ENCODE data around the gene CFAP91.

Gene CFAP91

GRCh38 chr3:119702530-119703527, at the start of gene CFAP91:
Gene CFAP91 (plus strand): TSS chr3:119703022. CDS start chr3:119703099, 77 bp downstream.
- peak; percentile 82 for DNase-seq (ENCODE audit: low read depth in 2 of 2)

- no peak for DNase-seq (ENCODE audit: low read depth in 2 of 2)
Observed at GRCh38 chr3:119653876-119654275, 48.9 kb upstream of the CFAP91 start.

GRCh38 chr3:119657887-119658702, 44.7 kb upstream of the CFAP91 start:
- no peak for DNase-seq (ENCODE audit: low read depth in 2 of 2)

GRCh38 chr3:119658994-119659393, 43.8 kb upstream of the CFAP91 start:
- no peak for DNase-seq (ENCODE audit: low read depth in 2 of 2)

DNA sequence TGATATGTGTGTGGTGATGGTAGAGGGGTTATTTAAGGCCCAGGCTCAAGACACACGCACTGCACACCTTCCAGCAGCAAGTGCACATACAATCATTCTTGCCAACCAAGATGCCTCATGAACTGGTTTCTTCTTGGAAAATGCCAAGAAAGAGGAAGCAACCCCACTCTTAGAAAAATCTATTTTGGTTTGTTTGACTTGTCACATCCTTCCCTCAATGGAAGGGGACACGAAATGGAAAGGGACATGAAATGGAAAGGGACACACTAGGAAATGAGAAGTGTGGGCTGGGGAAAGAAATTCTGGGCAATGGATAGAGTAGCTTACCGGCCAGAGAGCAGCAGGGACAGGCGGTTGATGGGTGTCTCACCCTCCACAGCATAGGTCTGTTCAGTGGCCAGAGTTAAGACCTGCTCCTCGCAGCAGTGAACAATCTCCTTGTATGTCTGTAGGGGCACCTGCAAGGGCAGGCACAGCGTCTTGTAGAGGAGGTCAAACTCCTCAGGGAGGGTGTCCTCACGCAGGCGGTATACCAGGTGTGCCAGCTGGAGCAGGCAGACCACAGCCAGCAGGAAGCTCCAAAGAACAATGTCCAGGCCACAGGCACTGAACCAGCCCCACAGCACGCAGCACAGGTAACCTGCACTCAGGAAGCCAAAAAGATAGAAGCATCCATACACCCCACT, 43.1 kb upstream of the CFAP91 start:
- DNase-seq (ENCODE audit: low read depth in 2 of 2), result no peak

GRCh38 chr3:119660474-119661440, 42.1 kb upstream of the CFAP91 start, which contains the start of gene POPDC2:
Gene POPDC2 (minus strand): TSS chr3:119660589. CDS start chr3:119660423, 166 bp downstream.
- no peak for DNase-seq (ENCODE audit: low read depth in 2 of 2)

GRCh38 chr3:119662604-119663373, 40.0 kb upstream of the CFAP91 start:
- no peak for DNase-seq (ENCODE audit: low read depth in 2 of 2)

GRCh38 chr3:119663885-119664284, 38.9 kb upstream of the CFAP91 start:
- DNase-seq (ENCODE audit: low read depth in 2 of 2), result no peak

GRCh38 chr3:119664370-119664769, 38.5 kb upstream of the CFAP91 start:
- no peak for DNase-seq (ENCODE audit: low read depth in 2 of 2)

DNA sequence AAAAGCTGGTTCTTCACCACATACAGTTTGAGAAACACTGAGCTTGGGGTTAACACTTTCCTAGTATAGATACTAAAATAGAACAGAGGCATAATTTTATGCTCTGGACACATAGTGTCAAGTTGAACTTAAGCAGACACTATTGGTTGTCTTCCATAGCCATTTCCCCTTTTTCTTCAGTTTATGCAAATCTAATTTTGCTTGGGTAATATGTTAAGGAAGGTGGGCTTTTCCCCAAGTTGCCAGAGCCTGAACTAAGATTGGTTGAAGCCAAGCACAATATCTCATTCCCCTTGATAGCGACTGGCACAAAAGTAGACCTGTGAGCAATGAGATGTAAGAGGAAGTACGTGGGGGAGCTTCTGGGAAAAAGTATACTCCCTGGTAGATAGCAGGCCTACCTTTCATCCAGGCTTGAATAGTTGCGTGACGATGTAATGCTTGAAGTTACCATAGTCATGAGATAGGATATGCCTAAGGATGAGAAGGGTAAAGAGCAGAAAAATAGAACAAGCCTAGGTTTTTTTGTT, 37.9 kb upstream of the CFAP91 start:
- DNase-seq (ENCODE audit: low read depth in 2 of 2), result no peak

DNA sequence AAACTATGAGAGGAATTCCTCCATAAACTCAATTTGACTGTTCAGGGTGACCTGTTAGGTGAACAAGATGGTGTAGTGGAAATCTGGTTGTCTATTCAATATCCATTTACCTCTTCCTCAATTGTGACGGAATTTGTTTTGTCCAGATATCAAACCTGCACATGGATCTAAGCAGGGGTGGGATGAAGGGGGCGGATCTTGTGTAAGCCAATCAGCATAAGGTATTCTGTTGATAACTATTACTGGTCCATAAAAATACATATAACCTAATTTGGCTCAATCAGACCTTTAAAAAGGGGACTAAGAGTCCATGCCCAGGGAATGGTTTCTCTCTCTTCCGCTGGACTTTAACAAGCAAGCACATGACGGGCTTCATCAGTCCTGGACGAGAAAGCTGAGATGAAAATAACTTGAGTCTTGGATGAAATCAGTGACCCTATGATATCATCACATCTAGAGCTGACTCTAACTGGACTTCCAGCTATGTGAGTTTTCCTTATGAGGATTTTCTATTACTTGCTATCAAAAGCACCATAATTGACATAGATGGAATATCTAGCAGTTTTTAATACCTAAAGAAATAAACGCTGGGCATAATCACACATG, 36.8 kb upstream of the CFAP91 start:
- DNase-seq (ENCODE audit: low read depth in 2 of 2), result no peak

DNA sequence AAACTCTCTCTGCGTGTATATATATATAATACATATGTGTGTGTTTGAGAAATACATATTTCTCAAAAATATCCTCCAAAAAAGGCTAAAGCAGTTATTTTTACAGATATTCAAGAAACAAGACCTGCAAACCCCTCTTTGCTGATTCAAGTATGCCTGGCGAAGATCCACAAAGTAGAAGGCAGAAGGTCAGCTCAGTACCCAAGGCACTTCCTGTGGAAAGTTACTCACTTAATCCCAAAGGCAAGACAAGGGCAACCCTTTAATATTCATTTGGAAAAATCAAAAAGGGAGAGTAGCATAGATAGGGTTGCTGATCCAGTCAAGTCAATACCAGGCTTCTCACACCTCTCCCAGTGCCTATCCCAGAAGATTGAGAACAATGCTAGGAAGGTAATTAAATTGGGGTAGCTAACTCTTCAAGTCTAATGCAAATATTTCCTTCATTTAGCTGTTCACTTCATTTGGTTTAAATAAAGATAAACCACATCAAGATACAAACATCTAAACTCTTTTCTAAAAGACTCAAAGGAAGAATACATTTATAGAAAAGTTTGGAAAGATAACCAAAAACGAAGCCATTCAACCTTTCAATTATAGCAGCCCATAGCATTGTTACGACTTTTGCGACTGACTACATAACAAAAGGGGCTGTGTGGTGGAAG, 32.8 kb upstream of the CFAP91 start:
- no peak for DNase-seq (ENCODE audit: low read depth in 2 of 2)

DNA sequence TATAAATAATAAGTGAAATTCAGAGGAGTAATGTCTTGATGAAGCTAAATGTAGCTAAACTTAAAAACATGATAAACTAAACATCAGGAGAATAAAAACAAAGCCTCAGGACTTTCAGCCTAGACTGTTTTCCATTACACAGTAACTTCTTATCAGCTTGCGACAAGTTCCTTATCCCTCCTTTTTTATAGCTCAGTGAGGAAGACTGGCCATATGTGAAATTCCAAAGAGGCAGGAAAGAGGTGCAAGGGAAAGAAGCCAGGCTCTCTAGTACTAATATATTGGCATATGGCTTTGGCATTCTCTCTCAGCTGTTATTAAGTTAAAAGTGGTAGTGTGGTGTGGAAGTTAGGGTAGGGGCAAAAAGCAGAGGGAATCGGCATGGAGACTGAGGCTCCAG, 30.0 kb upstream of the CFAP91 start:
- no peak for DNase-seq (ENCODE audit: low read depth in 2 of 2)

DNA sequence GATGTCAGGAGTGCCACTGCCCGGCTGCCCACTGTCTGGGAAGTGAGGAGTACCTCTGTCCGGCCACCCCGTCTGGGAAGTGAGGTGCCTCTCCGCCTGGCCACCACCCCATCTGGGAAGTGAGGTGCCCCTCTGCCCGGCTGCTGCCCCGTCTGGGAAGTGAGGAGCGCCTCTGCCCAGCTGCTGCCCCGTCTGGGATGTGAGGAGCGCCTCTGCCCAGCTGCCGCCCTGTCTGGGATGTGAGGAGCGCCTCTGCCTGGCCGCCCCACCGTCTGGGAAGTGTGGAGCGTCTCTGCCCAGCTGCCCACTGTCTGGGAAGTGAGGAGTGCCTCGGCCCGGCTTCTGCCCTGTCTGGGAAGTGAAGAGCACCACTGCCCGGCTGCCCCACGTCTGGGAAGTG, 28.9 kb upstream of the CFAP91 start:
- no peak for DNase-seq (ENCODE audit: low read depth in 2 of 2)

DNA sequence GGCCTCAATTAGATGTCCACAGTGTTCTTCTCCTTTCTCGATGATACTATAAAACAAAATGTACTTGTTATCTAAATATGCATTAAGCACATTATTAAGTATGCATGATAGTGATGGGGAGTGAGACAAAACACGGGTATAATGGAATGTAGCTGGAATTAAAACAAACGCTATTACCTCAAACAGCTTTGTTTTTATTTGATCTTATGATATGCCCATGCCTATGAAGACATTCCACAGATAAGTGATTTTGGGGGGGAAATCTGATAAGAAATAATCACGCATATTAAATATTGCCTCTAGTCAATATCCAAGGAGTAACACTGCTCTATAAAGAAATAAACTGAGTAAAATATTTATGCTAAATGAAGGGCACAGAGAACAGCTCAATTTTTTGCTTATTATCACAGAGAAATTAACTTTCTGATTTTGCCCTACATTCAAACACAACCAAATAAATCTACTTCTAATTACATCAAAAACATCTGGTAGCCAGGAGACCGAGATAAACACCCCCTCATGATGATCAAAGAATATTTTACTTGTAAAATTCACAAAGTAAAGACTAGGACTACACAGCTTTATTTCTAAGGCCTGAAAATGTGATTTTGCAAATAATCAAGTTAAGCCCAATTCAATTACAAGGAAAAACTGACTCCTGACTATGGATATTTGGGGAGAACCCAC, 27.5 kb upstream of the CFAP91 start:
- no peak for DNase-seq (ENCODE audit: low read depth in 2 of 2)

GRCh38 chr3:119676020-119676419, 26.8 kb upstream of the CFAP91 start:
- no peak for DNase-seq (ENCODE audit: low read depth in 2 of 2)

DNA sequence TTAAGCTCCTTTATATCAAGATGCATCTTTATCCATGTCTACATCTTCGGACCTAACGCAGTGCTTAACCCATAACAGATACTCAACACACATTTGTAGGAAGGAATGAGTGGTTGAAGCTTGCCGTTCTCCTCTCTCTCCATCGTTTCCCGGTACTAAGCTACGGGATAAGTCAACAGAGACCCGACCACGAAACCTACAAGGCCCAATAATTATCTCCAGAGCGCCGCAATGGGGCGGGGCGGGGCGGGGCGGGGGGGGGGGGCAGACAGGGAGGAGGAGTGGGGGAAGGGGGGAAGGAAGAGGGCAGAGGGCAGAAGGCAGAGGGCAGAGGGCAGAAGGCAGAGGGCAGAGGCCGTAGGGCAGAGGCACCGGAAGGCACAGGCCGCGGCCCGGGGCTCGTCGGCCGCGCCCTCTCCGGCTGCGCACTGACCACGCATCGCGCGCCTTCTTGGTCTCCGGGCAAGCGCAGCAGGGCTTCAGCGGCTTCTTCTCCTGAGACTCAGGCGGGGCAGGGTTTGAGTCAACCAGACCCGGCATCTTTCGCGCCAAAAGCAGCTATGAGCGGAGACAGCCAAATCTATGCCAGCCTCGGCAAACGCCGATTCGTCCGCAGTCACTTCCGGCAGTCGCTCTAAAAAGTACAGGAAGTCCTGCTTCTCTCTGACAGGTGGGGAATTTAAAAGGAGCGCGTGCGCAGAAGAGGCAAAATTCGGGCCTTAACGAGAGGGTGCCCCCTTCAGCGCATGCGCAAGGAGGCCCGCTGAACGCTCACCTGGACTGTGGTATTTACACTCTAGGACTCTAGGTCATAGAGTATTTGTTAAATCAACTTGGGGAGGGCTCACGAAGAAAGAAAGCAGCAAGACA, 25.8 kb upstream of the CFAP91 start, which contains the start of gene COX17:
TSS of gene COX17 (minus strand) at position 636 of the 870 bp plus-strand sequence. CDS start at position 540, 96 bp downstream.
- peak; percentile 85 to 90 for DNase-seq (ENCODE audit: low read depth in 2 of 2)

Data from stimulated activated CD8-positive, alpha-beta memory T cell treated with anti-CD3 and anti-CD28 coated beads, Interleukin-2, amount 100 ng/mL, for 48 hours (primary cell).